ENCODE measurements around the gene RBM23.

RBM23 gene

DNA sequence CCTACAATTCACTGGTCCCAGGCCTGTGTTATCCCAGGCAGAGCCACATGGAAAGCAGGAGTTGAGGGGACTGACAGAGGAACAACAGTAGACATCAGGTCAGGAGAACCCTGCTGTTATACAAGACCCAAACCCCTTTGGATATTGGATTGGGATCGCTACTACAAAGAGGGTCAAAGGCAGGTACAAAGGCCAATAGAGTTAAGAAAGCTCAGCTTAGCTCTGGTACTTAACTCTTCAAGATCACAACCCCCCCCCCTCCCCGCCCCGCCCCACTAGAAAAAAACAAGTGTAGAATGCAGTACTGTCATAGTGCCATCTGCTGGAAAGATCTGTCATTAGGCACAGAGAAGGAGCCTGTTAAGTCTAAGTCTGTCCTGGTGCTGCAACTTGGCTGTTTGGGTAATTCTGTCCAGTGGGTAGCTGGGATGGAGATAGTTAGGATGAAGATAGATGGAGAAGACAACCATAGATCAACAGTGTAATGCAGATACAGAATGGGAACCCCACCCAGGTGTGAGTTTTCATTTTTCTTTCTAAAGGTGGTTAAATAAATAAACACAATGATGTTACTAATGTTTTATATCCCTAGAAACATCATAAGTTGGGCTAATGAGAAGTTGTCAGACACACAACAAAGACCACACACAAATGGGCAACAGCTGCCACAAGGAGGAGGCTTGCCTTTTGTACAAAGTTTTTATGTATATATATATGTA lies 18.7 kb downstream of the RBM23 start:
- TF ChIP-seq, protein P1, sequence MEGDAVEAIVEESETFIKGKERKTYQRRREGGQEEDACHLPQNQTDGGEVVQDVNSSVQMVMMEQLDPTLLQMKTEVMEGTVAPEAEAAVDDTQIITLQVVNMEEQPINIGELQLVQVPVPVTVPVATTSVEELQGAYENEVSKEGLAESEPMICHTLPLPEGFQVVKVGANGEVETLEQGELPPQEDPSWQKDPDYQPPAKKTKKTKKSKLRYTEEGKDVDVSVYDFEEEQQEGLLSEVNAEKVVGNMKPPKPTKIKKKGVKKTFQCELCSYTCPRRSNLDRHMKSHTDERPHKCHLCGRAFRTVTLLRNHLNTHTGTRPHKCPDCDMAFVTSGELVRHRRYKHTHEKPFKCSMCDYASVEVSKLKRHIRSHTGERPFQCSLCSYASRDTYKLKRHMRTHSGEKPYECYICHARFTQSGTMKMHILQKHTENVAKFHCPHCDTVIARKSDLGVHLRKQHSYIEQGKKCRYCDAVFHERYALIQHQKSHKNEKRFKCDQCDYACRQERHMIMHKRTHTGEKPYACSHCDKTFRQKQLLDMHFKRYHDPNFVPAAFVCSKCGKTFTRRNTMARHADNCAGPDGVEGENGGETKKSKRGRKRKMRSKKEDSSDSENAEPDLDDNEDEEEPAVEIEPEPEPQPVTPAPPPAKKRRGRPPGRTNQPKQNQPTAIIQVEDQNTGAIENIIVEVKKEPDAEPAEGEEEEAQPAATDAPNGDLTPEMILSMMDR (conservative IDR thresholded peaks at IDR 0.05) = peak; percentile 75
- no peak for TF ChIP-seq ZFX (IDR thresholded peaks at IDR 0.05)

DNA sequence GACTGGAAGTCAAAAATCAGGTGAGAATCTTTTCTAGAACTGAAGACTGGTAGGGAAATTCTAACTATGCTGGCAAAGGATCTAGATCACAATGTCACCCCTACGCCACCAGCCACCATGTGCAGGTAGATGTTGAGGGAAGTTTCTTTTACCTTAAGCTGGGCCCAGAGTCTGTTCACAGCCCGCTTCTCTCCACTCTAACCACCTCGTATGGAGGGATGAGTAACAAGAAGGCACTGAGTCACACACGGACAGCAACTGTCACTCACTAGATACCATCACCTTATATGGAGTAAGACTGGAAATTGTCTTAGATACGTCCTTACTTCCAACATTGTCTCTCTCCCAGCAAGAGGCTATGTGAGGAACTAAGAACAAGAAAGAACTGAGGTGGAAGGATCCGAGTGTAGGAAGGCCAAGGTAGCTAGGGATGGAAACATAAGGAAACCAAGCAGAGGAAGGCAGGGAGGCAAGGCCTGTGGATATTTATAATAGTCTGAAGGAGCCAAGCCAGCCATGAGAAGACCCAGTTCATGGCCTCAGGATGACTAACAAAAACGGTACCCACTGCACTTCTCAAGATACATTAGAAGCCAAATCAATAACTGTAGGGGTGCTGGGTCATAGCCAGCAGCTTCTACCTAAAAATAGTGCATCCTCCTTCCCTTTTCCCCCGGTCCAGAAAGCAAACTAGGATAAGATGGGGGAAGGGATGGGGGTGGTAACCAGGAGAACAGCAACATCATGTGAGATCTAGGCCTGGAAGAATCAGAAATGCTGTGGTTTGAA lies 20.5 kb downstream of the RBM23 start:
- TF ChIP-seq, protein P1 (conservative IDR thresholded peaks at IDR 0.05) = no peak
- no peak for TF ChIP-seq ZFX (IDR thresholded peaks at IDR 0.05)
- H3K27ac ChIP-seq = no peak overlapping the region

More for the DNA sequence above, 18.7 kb downstream of the RBM23 start:
- H3K27ac ChIP-seq = no peak overlapping the region

DNA sequence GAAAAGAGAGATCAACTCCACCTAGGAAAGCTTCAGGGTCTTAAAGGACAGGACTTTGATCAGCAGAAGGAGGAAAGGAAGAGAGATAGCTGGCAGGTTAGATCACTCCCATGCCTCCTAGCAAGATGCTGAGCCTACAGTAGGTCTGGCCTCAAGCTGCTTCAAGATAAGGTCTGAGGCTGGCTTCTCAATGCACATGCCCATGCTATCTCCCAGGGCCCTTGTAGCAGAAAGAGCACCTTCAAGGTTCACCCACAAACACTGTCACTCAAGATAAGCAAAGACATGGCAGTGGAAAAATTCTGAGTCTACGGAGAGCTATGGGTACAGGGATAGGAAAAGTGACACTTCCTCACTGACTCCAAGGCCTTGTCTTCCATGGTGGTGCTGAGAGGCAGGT lies 21.6 kb downstream of the RBM23 start:
- TF ChIP-seq, protein P1 (conservative IDR thresholded peaks at IDR 0.05) = no peak
- TF ChIP-seq ZFX (IDR thresholded peaks at IDR 0.05) = no peak
- H3K27ac ChIP-seq = no peak overlapping the region

DNA sequence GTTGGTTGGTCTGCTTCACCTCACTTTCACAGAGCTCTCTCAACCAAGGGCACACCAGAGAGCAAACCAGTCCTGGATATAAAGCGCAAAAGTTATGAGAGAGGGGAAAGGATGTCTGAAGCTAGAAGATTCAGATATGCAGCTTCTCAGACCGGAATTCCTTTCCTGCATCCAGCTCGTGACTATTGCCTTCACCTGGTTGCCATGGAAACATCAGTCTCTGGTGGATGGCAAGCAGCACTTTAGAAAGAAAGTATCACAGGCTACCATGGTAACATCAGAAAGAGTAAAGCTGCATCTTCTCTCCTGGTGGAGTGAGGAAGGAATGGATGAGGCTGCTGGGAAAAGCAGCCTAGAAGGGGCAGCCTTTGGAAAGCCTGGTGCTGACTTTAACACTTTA lies 22.2 kb downstream of the RBM23 start:
- TF ChIP-seq ZFX (IDR thresholded peaks at IDR 0.05) = no peak
- TF ChIP-seq, protein P1 (conservative IDR thresholded peaks at IDR 0.05) = no peak

DNA sequence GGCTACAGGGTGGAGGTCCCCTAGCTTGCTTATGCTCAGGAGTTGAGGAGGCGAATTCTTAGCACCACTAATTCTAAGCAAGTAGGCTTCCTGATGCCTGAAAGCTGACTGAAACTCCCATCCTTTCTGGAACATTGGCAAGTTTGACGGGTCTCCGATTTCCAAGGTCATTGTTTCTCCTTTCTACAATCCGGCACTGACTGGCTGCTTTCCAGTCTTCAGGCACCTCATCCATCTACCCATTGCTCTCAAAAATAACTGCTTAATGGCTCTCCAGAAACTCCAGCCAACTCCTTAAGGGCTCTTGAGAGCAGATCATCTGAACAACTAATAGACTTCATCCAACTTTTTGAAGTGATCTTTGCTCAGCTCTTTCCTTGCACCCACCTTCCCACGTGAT lies 22.6 kb downstream of the RBM23 start:
- H3K27ac ChIP-seq = no peak overlapping the region
- TF ChIP-seq, protein P1 (conservative IDR thresholded peaks at IDR 0.05) = no peak
- no peak for TF ChIP-seq ZFX (IDR thresholded peaks at IDR 0.05)

More for the DNA sequence above, 22.2 kb downstream of the RBM23 start:
- H3K27ac ChIP-seq = no peak overlapping the region

DNA sequence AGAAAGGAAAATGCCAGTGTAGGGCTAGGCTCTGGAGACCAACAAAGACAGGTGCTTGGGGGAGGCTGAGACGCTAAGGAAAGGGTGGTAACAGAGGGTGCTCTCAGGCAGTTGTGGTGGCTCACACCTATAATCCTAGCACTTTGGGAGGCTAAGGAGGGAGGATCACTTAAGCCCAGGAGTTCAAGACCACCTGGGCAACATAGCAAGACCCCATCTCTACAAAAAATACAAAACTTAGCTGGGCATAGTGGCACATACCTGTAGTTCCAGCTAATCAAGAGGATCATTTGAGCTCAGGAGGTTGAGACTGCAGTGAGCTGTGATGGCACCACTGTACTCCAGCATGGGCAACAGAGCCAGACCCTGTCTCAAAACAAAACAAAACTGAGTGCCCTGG lies 23.5 kb downstream of the RBM23 start:
- TF ChIP-seq, protein P1 (conservative IDR thresholded peaks at IDR 0.05) = no peak
- TF ChIP-seq ZFX (IDR thresholded peaks at IDR 0.05) = no peak
- no peak overlapping the region for H3K27ac ChIP-seq

DNA sequence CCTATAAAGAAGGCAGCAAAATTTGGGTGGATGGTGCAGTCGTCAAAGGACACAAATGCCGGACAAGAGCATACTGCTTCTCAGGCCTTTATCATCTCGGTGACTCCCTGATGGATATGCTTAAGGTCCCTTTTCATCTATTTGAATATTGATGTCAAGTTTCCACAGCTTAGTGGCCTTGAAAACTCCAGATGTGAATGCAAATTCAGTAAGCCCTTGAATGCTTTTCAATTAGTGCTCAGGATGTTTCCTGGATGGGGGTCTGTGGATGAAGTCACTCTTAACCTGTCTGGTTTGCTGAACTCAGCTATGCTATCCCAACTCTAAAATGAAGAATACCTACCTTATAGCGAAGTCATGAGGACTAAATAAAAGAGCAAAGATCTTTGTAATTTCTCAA lies 25.2 kb downstream of the RBM23 start:
- H3K27ac ChIP-seq = no peak overlapping the region
- no peak for TF ChIP-seq ZFX (IDR thresholded peaks at IDR 0.05)
- TF ChIP-seq, protein P1 (conservative IDR thresholded peaks at IDR 0.05) = no peak

Measured in C4-2B (cell line).